HEK293 (cell line): ENCODE results near the gene DGKQ.

Experiments used
- HOXC10 ChIP-seq: sonication (generic); formaldehyde crosslinking; IDR thresholded peaks from 2 replicates; pipeline ENCODE4 v1.8.1; 2023; ENCODE audit warnings: mild to moderate bottlenecking, missing genetic modification reagents
- SALL2 ChIP-seq: fragments of 450-650 bp; formaldehyde crosslinking; IDR thresholded peaks from 2 replicates; pipeline ENCODE4 v1.5.0; 2017; ENCODE audit warnings: missing biosample characterization, mild to moderate bottlenecking, missing genetic modification characterization, borderline replicate concordance
- YY1 ChIP-seq: fragments of 450-650 bp; formaldehyde crosslinking; IDR thresholded peaks from 2 replicates; pipeline ENCODE4 v1.5.1; 2018; ENCODE audit warnings: missing biosample characterization, missing genetic modification characterization
- ZBTB1 ChIP-seq: fragments of 450-650 bp; formaldehyde crosslinking; IDR thresholded peaks from 2 replicates; pipeline ENCODE4 v1.5.1; 2016; ENCODE audit warnings: missing biosample characterization, missing genetic modification characterization
- ZNF324 ChIP-seq: fragments of 450-650 bp; formaldehyde crosslinking; IDR thresholded peaks from 2 replicates; pipeline ENCODE4 v1.5.1; 2016; ENCODE audit warnings: missing biosample characterization, missing genetic modification characterization
- ZNF530 ChIP-seq: fragments of 450-650 bp; formaldehyde crosslinking; IDR thresholded peaks from 2 replicates; pipeline ENCODE4 v1.5.1; 2016; ENCODE audit warnings: low read depth, missing biosample characterization, missing genetic modification characterization
- ZNF792 ChIP-seq: fragments of 450-650 bp; formaldehyde crosslinking; IDR thresholded peaks from 2 replicates; pipeline ENCODE4 v1.5.1; 2016; ENCODE audit warnings: missing biosample characterization, missing genetic modification characterization
- ZNF830 ChIP-seq: fragments of 450-650 bp; IDR thresholded peaks from 2 replicates; pipeline ENCODE4 v1.5.0; 2018; ENCODE audit warnings: missing biosample characterization, missing genetic modification characterization, low read depth, mild to moderate bottlenecking, moderate library complexity
- TF ChIP-seq, protein P1 (sequence below): fragments of 450-650 bp; formaldehyde crosslinking; IDR thresholded peaks from 2 replicates; pipeline ENCODE4 v1.5.1; 2016; ENCODE audit warnings: missing biosample characterization, missing genetic modification characterization
- TF ChIP-seq, protein P2 (sequence below): fragments of 450-650 bp; formaldehyde crosslinking; IDR thresholded peaks from 2 replicates; pipeline ENCODE4 v1.5.1; 2016; ENCODE audit warnings: missing biosample characterization, missing genetic modification characterization, borderline replicate concordance
- TF ChIP-seq, protein P3 (sequence below): fragments of 450-650 bp; formaldehyde crosslinking; IDR thresholded peaks from 2 replicates; pipeline ENCODE4 v1.5.1; 2016; ENCODE audit warnings: missing biosample characterization, missing genetic modification characterization, borderline replicate concordance
- TF ChIP-seq, protein P4 (sequence below): fragments of 450-650 bp; IDR thresholded peaks from 2 replicates; pipeline ENCODE4 v1.5.1; 2018; ENCODE audit warnings: missing biosample characterization, mild to moderate bottlenecking, missing genetic modification characterization

DNA sequence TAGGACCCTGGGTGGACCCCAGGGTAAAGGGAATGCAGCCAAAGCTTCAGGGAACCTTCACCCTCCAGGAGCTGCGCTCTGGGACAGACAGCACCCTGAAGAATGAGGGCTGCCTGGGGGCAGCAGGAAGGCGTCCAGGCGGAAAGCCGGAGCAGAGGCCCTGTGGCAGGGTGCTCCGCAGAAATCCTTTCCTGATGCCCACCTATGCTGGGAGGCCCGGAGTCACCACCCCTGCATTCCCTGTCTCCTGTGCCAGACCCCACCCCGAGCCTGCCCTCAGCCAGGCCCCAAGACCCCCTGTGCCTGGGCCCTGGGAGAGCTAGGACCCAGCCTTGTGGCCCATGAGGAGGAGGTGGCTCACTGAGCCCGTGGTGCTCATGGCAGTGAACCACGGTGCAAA, 1.3 kb upstream of the DGKQ start:
- TF ChIP-seq, protein P1, sequence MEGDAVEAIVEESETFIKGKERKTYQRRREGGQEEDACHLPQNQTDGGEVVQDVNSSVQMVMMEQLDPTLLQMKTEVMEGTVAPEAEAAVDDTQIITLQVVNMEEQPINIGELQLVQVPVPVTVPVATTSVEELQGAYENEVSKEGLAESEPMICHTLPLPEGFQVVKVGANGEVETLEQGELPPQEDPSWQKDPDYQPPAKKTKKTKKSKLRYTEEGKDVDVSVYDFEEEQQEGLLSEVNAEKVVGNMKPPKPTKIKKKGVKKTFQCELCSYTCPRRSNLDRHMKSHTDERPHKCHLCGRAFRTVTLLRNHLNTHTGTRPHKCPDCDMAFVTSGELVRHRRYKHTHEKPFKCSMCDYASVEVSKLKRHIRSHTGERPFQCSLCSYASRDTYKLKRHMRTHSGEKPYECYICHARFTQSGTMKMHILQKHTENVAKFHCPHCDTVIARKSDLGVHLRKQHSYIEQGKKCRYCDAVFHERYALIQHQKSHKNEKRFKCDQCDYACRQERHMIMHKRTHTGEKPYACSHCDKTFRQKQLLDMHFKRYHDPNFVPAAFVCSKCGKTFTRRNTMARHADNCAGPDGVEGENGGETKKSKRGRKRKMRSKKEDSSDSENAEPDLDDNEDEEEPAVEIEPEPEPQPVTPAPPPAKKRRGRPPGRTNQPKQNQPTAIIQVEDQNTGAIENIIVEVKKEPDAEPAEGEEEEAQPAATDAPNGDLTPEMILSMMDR (tag by site-specific recombination) = no peak
- TF ChIP-seq, protein P2, sequence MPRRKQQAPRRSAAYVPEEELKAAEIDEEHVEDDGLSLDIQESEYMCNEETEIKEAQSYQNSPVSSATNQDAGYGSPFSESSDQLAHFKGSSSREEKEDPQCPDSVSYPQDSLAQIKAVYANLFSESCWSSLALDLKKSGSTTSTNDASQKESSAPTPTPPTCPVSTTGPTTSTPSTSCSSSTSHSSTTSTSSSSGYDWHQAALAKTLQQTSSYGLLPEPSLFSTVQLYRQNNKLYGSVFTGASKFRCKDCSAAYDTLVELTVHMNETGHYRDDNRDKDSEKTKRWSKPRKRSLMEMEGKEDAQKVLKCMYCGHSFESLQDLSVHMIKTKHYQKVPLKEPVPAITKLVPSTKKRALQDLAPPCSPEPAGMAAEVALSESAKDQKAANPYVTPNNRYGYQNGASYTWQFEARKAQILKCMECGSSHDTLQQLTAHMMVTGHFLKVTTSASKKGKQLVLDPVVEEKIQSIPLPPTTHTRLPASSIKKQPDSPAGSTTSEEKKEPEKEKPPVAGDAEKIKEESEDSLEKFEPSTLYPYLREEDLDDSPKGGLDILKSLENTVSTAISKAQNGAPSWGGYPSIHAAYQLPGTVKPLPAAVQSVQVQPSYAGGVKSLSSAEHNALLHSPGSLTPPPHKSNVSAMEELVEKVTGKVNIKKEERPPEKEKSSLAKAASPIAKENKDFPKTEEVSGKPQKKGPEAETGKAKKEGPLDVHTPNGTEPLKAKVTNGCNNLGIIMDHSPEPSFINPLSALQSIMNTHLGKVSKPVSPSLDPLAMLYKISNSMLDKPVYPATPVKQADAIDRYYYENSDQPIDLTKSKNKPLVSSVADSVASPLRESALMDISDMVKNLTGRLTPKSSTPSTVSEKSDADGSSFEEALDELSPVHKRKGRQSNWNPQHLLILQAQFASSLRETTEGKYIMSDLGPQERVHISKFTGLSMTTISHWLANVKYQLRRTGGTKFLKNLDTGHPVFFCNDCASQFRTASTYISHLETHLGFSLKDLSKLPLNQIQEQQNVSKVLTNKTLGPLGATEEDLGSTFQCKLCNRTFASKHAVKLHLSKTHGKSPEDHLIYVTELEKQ (tag by site-specific recombination) = no peak
- no peak for TF ChIP-seq SALL2
- TF ChIP-seq, protein P3, sequence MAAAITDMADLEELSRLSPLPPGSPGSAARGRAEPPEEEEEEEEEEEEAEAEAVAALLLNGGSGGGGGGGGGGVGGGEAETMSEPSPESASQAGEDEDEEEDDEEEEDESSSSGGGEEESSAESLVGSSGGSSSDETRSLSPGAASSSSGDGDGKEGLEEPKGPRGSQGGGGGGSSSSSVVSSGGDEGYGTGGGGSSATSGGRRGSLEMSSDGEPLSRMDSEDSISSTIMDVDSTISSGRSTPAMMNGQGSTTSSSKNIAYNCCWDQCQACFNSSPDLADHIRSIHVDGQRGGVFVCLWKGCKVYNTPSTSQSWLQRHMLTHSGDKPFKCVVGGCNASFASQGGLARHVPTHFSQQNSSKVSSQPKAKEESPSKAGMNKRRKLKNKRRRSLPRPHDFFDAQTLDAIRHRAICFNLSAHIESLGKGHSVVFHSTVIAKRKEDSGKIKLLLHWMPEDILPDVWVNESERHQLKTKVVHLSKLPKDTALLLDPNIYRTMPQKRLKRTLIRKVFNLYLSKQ (tag by site-specific recombination) = no peak
- TF ChIP-seq HOXC10 = no peak
- TF ChIP-seq ZBTB1 (tag by site-specific recombination) = no peak
- no peak for TF ChIP-seq ZNF324 (tag by site-specific recombination)
- no peak for TF ChIP-seq YY1 (tag by site-specific recombination)
- TF ChIP-seq ZNF792 (tag by site-specific recombination) = no peak
- TF ChIP-seq ZNF830 (tag by site-specific recombination) = no peak
- TF ChIP-seq, protein P4, sequence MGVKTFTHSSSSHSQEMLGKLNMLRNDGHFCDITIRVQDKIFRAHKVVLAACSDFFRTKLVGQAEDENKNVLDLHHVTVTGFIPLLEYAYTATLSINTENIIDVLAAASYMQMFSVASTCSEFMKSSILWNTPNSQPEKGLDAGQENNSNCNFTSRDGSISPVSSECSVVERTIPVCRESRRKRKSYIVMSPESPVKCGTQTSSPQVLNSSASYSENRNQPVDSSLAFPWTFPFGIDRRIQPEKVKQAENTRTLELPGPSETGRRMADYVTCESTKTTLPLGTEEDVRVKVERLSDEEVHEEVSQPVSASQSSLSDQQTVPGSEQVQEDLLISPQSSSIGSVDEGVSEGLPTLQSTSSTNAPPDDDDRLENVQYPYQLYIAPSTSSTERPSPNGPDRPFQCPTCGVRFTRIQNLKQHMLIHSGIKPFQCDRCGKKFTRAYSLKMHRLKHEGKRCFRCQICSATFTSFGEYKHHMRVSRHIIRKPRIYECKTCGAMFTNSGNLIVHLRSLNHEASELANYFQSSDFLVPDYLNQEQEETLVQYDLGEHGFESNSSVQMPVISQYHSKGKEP (tag by site-specific recombination) = no peak
- no peak for TF ChIP-seq ZNF530 (tag by site-specific recombination)
